ENCODE results near the gene HSD11B2.

HSD11B2 gene

GRCh38 chr16:67461600-67462278 lies 30.8 kb downstream of the HSD11B2 start:
- H3K27ac ChIP-seq (ENCODE audit: poor library complexity, severe bottlenecking), result no peak overlapping the region
- H3K9me3 ChIP-seq (ENCODE audit: severe bottlenecking), result no peaks in the 10 kb centered on the region
- DNase-seq (ENCODE audit: low spot score) (no peak), ATAC-seq (ENCODE audit: low read depth) (no peak)
- H3K4me3 ChIP-seq (ENCODE audit: severe bottlenecking), result no peak overlapping the region
- TF ChIP-seq, protein P1, sequence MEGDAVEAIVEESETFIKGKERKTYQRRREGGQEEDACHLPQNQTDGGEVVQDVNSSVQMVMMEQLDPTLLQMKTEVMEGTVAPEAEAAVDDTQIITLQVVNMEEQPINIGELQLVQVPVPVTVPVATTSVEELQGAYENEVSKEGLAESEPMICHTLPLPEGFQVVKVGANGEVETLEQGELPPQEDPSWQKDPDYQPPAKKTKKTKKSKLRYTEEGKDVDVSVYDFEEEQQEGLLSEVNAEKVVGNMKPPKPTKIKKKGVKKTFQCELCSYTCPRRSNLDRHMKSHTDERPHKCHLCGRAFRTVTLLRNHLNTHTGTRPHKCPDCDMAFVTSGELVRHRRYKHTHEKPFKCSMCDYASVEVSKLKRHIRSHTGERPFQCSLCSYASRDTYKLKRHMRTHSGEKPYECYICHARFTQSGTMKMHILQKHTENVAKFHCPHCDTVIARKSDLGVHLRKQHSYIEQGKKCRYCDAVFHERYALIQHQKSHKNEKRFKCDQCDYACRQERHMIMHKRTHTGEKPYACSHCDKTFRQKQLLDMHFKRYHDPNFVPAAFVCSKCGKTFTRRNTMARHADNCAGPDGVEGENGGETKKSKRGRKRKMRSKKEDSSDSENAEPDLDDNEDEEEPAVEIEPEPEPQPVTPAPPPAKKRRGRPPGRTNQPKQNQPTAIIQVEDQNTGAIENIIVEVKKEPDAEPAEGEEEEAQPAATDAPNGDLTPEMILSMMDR (IDR thresholded peaks at IDR 0.05; ENCODE audit: poor library complexity, severe bottlenecking), result no peak
- H3K27me3 ChIP-seq (ENCODE audit: insufficient read depth, poor library complexity, severe bottlenecking), result no peaks in the 10 kb centered on the region
- H3K4me1 ChIP-seq (ENCODE audit: insufficient read depth, poor library complexity, severe bottlenecking), result peaks cover 4% of the 10 kb centered on the region
- H3K36me3 ChIP-seq (ENCODE audit: low read depth), result peaks cover 2% of the 10 kb centered on the region; the same call in 1 of the 2 replicates

DNA sequence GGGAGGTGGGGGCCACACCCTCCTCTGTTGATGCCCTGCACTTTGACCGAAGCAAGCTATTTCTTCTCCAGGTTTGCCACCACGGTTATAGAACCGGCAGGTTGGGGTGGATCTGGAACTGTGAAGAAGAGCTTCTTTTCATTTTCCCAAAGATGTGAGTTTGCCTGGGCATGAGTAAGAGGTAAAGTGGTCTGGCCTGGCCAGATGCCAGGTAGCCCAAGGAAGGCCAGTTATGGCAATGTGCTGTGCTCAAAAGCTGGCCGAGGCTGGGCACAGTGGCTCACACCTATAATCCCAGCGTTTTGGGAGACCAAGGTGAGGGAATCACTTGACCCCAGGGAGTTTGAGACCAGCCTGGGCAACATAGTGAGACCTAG lies 31.3 kb downstream of the HSD11B2 start:
- Histone ChIP-seq H3K36me3 (ENCODE audit: low read depth) (peaks cover 2% of the 10 kb centered on the region; the same call in 1 of the 2 replicates), H3K9me3 (ENCODE audit: severe bottlenecking) (no peaks in the 10 kb centered on the region), H3K4me1 (ENCODE audit: insufficient read depth, poor library complexity, severe bottlenecking) (peaks cover 4% of the 10 kb centered on the region), H3K4me3 (ENCODE audit: severe bottlenecking) (no peak overlapping the region), H3K27ac (ENCODE audit: poor library complexity, severe bottlenecking) (no peak overlapping the region), H3K27me3 (ENCODE audit: insufficient read depth, poor library complexity, severe bottlenecking) (no peaks in the 10 kb centered on the region)
- no peak for ATAC-seq (ENCODE audit: low read depth)
- TF ChIP-seq, protein P1 (IDR thresholded peaks at IDR 0.05; ENCODE audit: poor library complexity, severe bottlenecking), result no peak
- no peak for DNase-seq (ENCODE audit: low spot score)

- DNase-seq (ENCODE audit: low spot score) (no peak), ATAC-seq (ENCODE audit: low read depth) (no peak)
- Histone ChIP-seq H3K27me3 (ENCODE audit: insufficient read depth, poor library complexity, severe bottlenecking) (no peaks in the 10 kb centered on the region), H3K9me3 (ENCODE audit: severe bottlenecking) (no peaks in the 10 kb centered on the region), H3K36me3 (ENCODE audit: low read depth) (peaks cover 2% of the 10 kb centered on the region; the same call in 1 of the 2 replicates), H3K4me3 (ENCODE audit: severe bottlenecking) (no peak overlapping the region), H3K27ac (ENCODE audit: poor library complexity, severe bottlenecking) (no peak overlapping the region), H3K4me1 (ENCODE audit: insufficient read depth, poor library complexity, severe bottlenecking) (peaks cover 4% of the 10 kb centered on the region)
- TF ChIP-seq, protein P1 (IDR thresholded peaks at IDR 0.05; ENCODE audit: poor library complexity, severe bottlenecking), result no peak
Observed at GRCh38 chr16:67463059-67463458, 32.1 kb downstream of the HSD11B2 start.

DNA sequence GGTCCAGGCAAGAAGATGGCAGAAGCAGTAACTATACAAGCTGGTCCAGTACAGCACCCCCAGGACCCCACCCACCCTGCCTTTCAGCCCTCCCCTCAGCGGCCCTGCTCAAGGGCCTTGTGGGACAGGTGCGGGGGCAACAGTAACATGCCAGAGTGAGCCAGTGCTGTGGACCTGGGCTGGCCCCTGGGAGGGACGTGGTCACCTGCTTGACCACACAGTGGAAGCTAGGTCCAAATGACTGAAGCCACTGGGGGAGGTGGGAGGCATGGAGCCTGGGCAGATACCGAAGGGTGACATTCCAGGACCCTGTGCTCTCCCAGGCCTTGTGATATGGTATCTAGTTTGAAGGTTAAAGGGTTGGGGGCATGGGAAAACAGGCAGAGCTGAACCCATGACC lies 32.8 kb downstream of the HSD11B2 start:
- DNase-seq (ENCODE audit: low spot score) (no peak), ATAC-seq (ENCODE audit: low read depth) (no peak)
- Histone ChIP-seq H3K27me3 (ENCODE audit: insufficient read depth, poor library complexity, severe bottlenecking) (no peaks in the 10 kb centered on the region), H3K27ac (ENCODE audit: poor library complexity, severe bottlenecking) (no peak overlapping the region), H3K4me3 (ENCODE audit: severe bottlenecking) (no peak overlapping the region), H3K4me1 (ENCODE audit: insufficient read depth, poor library complexity, severe bottlenecking) (peaks cover 4% of the 10 kb centered on the region), H3K36me3 (ENCODE audit: low read depth) (peaks cover 2% of the 10 kb centered on the region; the same call in 1 of the 2 replicates), H3K9me3 (ENCODE audit: severe bottlenecking) (no peaks in the 10 kb centered on the region)
- TF ChIP-seq, protein P1 (IDR thresholded peaks at IDR 0.05; ENCODE audit: poor library complexity, severe bottlenecking), result no peak

DNA sequence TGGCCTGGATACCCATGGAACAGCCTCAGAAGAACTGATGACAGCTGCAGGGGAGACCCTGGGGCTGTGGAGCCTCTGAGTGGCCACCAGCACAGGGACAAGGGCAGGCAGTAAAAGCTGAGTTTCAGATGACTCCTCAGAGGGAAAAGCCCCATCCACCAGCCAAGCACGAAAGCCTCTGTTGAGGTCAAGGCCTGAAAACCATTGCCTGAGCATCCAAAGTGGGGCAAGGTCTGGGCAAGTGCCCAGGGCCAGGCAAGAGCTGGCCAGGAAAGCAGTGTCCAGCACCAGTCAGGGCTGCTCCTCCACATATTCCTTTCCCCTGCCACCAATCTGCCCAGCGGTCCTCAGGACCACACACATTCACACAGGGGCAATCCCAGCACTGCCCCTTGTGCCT lies 33.6 kb downstream of the HSD11B2 start:
- H3K9me3 ChIP-seq (ENCODE audit: severe bottlenecking), result no peaks in the 10 kb centered on the region
- DNase-seq (ENCODE audit: low spot score) (no peak), ATAC-seq (ENCODE audit: low read depth) (no peak)
- no peak overlapping the region for H3K27ac ChIP-seq (ENCODE audit: poor library complexity, severe bottlenecking)
- H3K27me3 ChIP-seq (ENCODE audit: insufficient read depth, poor library complexity, severe bottlenecking), result no peaks in the 10 kb centered on the region
- peaks cover 11% of the 10 kb centered on the region for H3K4me1 ChIP-seq (ENCODE audit: insufficient read depth, poor library complexity, severe bottlenecking)
- TF ChIP-seq, protein P1 (IDR thresholded peaks at IDR 0.05; ENCODE audit: poor library complexity, severe bottlenecking), result no peak
- peaks cover 6% of the 10 kb centered on the region; the same call in 1 of the 2 replicates for H3K36me3 ChIP-seq (ENCODE audit: low read depth)
- H3K4me3 ChIP-seq (ENCODE audit: severe bottlenecking), result no peak overlapping the region

Measured in RWPE2 (cell line).